NCI-H524 (cell line): Measurements from ENCODE around the gene COMMD10.

Experiments used
- DNase-seq, 2 experiments: peaks; one replicate each; lab custom pipeline; 2025; lab: John Stamatoyannopoulos, UW

The COMMD10 gene

GRCh38 chr5:116292321-116292720, 207.5 kb downstream of the COMMD10 start:
- no peak for DNase-seq

- DNase-seq: peak in 1 of 2 experiments; percentile 42
These were observed 211.7 kb downstream of the COMMD10 start for GRCh38 chr5:116296335-116297072.

- DNase-seq: no peak
These were observed 212.5 kb downstream of the COMMD10 start for GRCh38 chr5:116297296-116297814.

GRCh38 chr5:116299746-116300640, 215.2 kb downstream of the COMMD10 start:
- DNase-seq: no peak

- no peak for DNase-seq
These were observed 216.3 kb downstream of the COMMD10 start for GRCh38 chr5:116301110-116301509.

GRCh38 chr5:116303340-116303739, 218.5 kb downstream of the COMMD10 start:
- no peak for DNase-seq

GRCh38 chr5:116303810-116304209, 219.0 kb downstream of the COMMD10 start:
- DNase-seq: no peak

GRCh38 chr5:116305899-116306298, 221.1 kb downstream of the COMMD10 start:
- DNase-seq: no peak

- no peak for DNase-seq
These were observed 222.0 kb downstream of the COMMD10 start for GRCh38 chr5:116306846-116307245.

- no peak for DNase-seq
These were observed 223.6 kb downstream of the COMMD10 start for GRCh38 chr5:116308391-116308790.

GRCh38 chr5:116313366-116313765, 228.5 kb downstream of the COMMD10 start:
- no peak for DNase-seq

- DNase-seq: no peak
These were observed 230.7 kb downstream of the COMMD10 start for GRCh38 chr5:116315531-116315930.

GRCh38 chr5:116318091-116318854, 233.4 kb downstream of the COMMD10 start:
- no peak for DNase-seq

- no peak for DNase-seq
These were observed 235.7 kb downstream of the COMMD10 start for GRCh38 chr5:116320486-116320885.

- no peak for DNase-seq
These were observed 244.7 kb downstream of the COMMD10 start for GRCh38 chr5:116329503-116329902.

GRCh38 chr5:116340799-116341198, 256.0 kb downstream of the COMMD10 start:
- no peak for DNase-seq
